Measurements from ENCODE around the gene GIMAP2. TPM values are rescaled to one million over a fixed set of nuclear protein-coding genes. Genes with fewer than 3 reads are reported as not detected.

Gene GIMAP2
- total RNA-seq, 2 experiments from 2014 or later = 64.1 to 65.1 TPM

- H3K4me1 Mint-ChIP-seq (ENCODE audit: low read depth) = peaks cover 78% of the 10 kb centered on the region
- intact Hi-C loops (cut with DNase I, micrococcal nuclease) = loop anchor here (2.0 to 5.0 kb wide), 4 partner anchors 20 to 41 kb away; partner anchors contain the start of gene GIMAP5 (in 1 of the 2)
These were observed 30.9 kb downstream of the GIMAP2 start, which contains the start of gene GIMAP1 for GRCh38 chr7:150716368-150716767. GIMAP1 (plus strand) TSS chr7:150716613; CDS start chr7:150719048, 2,435 bp downstream.

GRCh38 chr7:150716939-150717338 lies 31.4 kb downstream of the GIMAP2 start:
- peak overlapping the region; percentile 87 for H3K27ac Mint-ChIP-seq
- DNase-seq (peak in 2 of 14 experiments; percentile 13 to 33), ATAC-seq (ENCODE audit: poor library complexity) (no peak)
- no peaks in the 10 kb centered on the region for H3K27me3 Mint-ChIP-seq
- intact Hi-C loops (cut with DNase I, micrococcal nuclease) = loop anchor here (2.0 to 5.0 kb wide), 4 partner anchors 20 to 40 kb away; partner anchors contain the start of gene GIMAP5 (in 1 of the 2)
- CTCF ChIA-PET = interaction anchor here (1.0 to 4.4 kb wide), 15 partner anchors 10 to 313 kb away, joined by 3 to 29 read pairs (median 4); partner anchors contain the start of genes GIMAP2, GIMAP5, GIMAP6 and GIMAP8
- TF ChIP-seq CTCF (IDR thresholded peaks at IDR 0.05) = no peak
- H3K4me1 Mint-ChIP-seq (ENCODE audit: low read depth) = peaks cover 81% of the 10 kb centered on the region
- no peaks in the 10 kb centered on the region for H3K27me3 ChIP-seq (ENCODE audit: control insufficient read depth in 1 of 2, insufficient read depth in 2 of 2, low read length in 2 of 2)
- peaks cover 37% of the 10 kb centered on the region for H3K36me3 ChIP-seq (ENCODE audit: insufficient read depth, low read length)
- H3K9me3 ChIP-seq (ENCODE audit: control insufficient read depth in 1 of 2, insufficient read depth in 1 of 2, low read length in 2 of 2) = peaks cover 12 to 20% of the 10 kb centered on the region in 2 experiments
- POLR2A ChIA-PET = interaction anchor here (0.6 to 5.4 kb wide), 35 partner anchors 8 to 269 kb away, joined by 3 to 88 read pairs (median 10); partner anchors contain the start of genes GIMAP2, GIMAP4, GIMAP5 and GIMAP6
- peak overlapping the region; percentile 100 for H3K4me3 Mint-ChIP-seq
- H3K4me3 ChIP-seq (ENCODE audit: low read length) = peak overlapping the region; percentile 79
- H3K9me3 Mint-ChIP-seq = peaks cover 3% of the 10 kb centered on the region
- peaks cover 88% of the 10 kb centered on the region for H3K36me3 Mint-ChIP-seq (ENCODE audit: low read depth)
- H3K27ac ChIP-seq (ENCODE audit: low read depth in 1 of 2, low read length in 2 of 2) = peak overlapping the region; percentile 81 to 83
- H3K4me1 ChIP-seq (ENCODE audit: insufficient read depth, low read length) = peaks cover 56% of the 10 kb centered on the region

More at GRCh38 chr7:150716368-150716767, 30.9 kb downstream of the GIMAP2 start, which contains the start of gene GIMAP1:
- Histone ChIP-seq H3K36me3 (ENCODE audit: insufficient read depth, low read length) (peaks cover 31% of the 10 kb centered on the region), H3K4me1 (ENCODE audit: insufficient read depth, low read length) (peaks cover 51% of the 10 kb centered on the region), H3K9me3 (ENCODE audit: control insufficient read depth in 1 of 2, insufficient read depth in 1 of 2, low read length in 2 of 2) (peaks cover 10 to 14% of the 10 kb centered on the region in 2 experiments), H3K27me3 (ENCODE audit: control insufficient read depth in 1 of 2, insufficient read depth in 2 of 2, low read length in 2 of 2) (no peaks in the 10 kb centered on the region), H3K4me3 (ENCODE audit: low read length) (peak within 1 kb of the TSS; percentile 79), H3K27ac (ENCODE audit: low read depth in 1 of 2, low read length in 2 of 2) (peak within 1 kb of the TSS; percentile 81 to 83)
- TF ChIP-seq CTCF (IDR thresholded peaks at IDR 0.05) = no peak
- ChIA-PET POLR2A (interaction anchor here (0.6 to 5.4 kb wide), 46 partner anchors 9 to 269 kb away, joined by 3 to 88 read pairs (median 8); partner anchors contain the start of genes GIMAP2, GIMAP4, GIMAP5 and GIMAP6), CTCF (interaction anchor here (1.0 to 4.4 kb wide), 19 partner anchors 11 to 312 kb away, joined by 3 to 29 read pairs (median 3); partner anchors contain the start of genes GIMAP2, GIMAP5, GIMAP6 and GIMAP8)
- Mint-ChIP-seq H3K36me3 (ENCODE audit: low read depth) (peaks cover 82% of the 10 kb centered on the region), H3K27ac (peak within 1 kb of the TSS; percentile 87), H3K9me3 (peaks cover 3% of the 10 kb centered on the region), H3K4me3 (peak within 1 kb of the TSS; percentile 100), H3K27me3 (no peaks in the 10 kb centered on the region)
- peak; percentile 88 for ATAC-seq (ENCODE audit: poor library complexity)
- DNase-seq = peak; percentile 35 to 85 (median 72)

- ChIA-PET CTCF (interaction anchor here (0.9 to 4.4 kb wide), 6 partner anchors 14 to 268 kb away, joined by 3 to 29 read pairs (median 7); partner anchors contain the start of gene GIMAP8), POLR2A (interaction anchor here (0.9 to 5.4 kb wide), 16 partner anchors 9 to 267 kb away, joined by 3 to 88 read pairs (median 24); partner anchors contain the start of genes GIMAP4, GIMAP5, GIMAP6 and GIMAP7)
- peaks cover 3% of the 10 kb centered on the region for H3K9me3 Mint-ChIP-seq
- Histone ChIP-seq H3K27me3 (ENCODE audit: control insufficient read depth in 1 of 2, insufficient read depth in 2 of 2, low read length in 2 of 2) (no peaks in the 10 kb centered on the region), H3K36me3 (ENCODE audit: insufficient read depth, low read length) (peaks cover 46% of the 10 kb centered on the region), H3K9me3 (ENCODE audit: control insufficient read depth in 1 of 2, insufficient read depth in 1 of 2, low read length in 2 of 2) (peaks cover 14 to 28% of the 10 kb centered on the region in 2 experiments), H3K4me3 (ENCODE audit: low read length) (peak overlapping the region; percentile 79), H3K4me1 (ENCODE audit: insufficient read depth, low read length) (peaks cover 65% of the 10 kb centered on the region), H3K27ac (ENCODE audit: low read depth in 1 of 2, low read length in 2 of 2) (peak overlapping the region; percentile 81 to 83)
- H3K27me3 Mint-ChIP-seq = no peaks in the 10 kb centered on the region
- peak overlapping the region; percentile 100 for H3K4me3 Mint-ChIP-seq
- DNase-seq = peak in 6 of 14 experiments; percentile 16 to 49 (median 36)
- peaks cover 83% of the 10 kb centered on the region for H3K4me1 Mint-ChIP-seq (ENCODE audit: low read depth)
- H3K27ac Mint-ChIP-seq = peak overlapping the region; percentile 87
- intact Hi-C loops (cut with DNase I, micrococcal nuclease) = loop anchor here (1.0 to 5.0 kb wide), 5 partner anchors 19 to 41 kb away; partner anchors contain the start of gene GIMAP5 (in 2 of the 2)
- peaks cover 89% of the 10 kb centered on the region for H3K36me3 Mint-ChIP-seq (ENCODE audit: low read depth)
- no peak for ATAC-seq (ENCODE audit: poor library complexity)
- TF ChIP-seq CTCF (IDR thresholded peaks at IDR 0.05) = no peak
These were observed 32.4 kb downstream of the GIMAP2 start for GRCh38 chr7:150717814-150718420.

Data from CD4-positive, alpha-beta T cell (primary cell).